HG02938 (cell line): ENCODE data around the gene TMEM170B.
"Not testable (repeated sequence)": the region's sequence is repeated elsewhere in the genome, so short reads cannot be mapped to it uniquely, and the experiment has no call there.

ENCODE experiments used
- ATAC-seq: cut with Tn5 transposase; IDR thresholded peaks from one replicate; pipeline ENCODE4 v1.9.1; 2021; ENCODE audit warnings: mild to moderate bottlenecking, moderate library complexity; ENCODE audit not compliant: unreplicated experiment

TMEM170B gene

GRCh38 chr6:11527274-11527870 is 10.2 kb upstream of the TMEM170B start:
- ATAC-seq: no peak

- ATAC-seq: no peak
Observed at GRCh38 chr6:11528996-11529395, 8.6 kb upstream of the TMEM170B start.

DNA sequence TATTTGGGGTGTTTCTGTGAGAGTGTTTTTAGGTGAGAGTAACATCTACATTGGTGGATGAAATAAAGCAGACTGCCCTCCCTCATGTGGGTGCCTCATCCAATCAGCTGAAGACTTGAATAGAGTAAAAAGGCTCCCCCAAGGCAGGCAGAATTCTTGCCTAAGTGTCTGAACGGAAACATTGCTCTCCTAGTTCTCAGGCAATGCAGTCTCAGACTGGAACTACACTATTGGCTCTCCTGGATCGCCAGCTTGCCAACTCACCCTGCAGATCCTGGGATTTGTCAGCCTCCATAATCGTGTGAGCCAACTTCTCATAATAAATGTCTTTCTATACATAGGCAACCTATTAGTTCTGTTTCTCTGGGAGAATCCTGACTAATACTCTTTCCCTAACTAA is 5.5 kb upstream of the TMEM170B start:
- no peak for ATAC-seq

DNA sequence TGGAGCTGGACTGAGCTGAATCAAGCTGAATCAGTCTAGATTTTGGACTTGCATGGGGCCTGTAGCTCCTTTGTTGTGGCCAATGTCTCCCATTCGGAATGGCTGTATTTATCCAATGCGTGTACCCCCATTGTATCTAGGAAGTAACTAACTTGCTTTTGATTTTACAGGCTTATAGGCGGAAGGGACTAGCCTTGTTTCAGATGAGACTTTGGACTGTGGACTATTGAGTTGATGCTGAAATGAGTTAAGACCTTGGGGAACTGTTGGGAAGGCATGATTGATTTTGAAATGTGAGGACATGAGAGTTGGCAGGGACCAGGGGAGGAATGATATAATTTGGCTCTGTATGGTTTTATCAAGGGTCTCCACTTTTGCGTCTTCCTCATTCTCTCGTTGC is 3.0 kb upstream of the TMEM170B start:
- ATAC-seq: no peak

DNA sequence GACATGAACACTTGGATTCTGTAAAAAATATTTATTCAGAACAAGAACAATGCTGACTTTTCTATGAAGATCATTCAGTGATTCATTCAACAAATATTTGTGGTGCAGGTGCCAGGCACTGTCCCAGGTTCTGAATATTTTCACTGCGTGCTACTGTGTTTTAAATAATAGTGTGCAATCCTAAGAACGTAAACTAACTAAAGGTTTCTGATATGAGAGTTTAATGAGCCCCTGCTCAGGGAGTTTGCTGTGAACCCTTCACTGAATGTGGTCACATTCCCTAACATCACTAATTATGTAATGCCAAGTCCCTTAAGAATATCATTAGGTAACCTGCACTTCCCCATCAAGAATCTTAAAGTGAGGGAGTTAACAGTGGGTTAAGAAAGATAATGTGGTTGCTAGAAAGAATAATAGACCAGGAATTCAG is 1.7 kb upstream of the TMEM170B start:
- ATAC-seq: no peak

DNA sequence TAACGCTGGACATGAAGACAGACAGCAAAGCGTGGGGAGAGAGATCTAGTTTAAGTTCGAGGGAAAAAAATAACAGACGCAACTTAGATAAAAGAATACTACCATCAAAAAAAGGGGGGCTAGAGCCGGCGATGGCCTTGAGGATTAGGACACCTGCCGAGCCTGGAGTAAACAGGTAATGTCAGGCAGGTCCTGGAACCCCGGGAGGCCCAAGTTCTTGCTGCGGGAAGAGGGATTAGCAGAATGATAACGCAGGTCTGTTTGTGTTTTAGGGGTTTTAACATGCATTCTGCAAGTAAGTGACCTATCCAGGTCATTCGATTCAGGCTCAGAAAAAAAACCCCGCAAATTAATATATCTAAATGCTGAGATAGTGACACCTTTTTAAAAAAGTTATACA is 754 bp upstream of the TMEM170B start:
- peak; percentile 3 for ATAC-seq

- peak; percentile 12 for ATAC-seq
Observed at GRCh38 chr6:11538052-11538818, 686 bp downstream of the TMEM170B start.

DNA sequence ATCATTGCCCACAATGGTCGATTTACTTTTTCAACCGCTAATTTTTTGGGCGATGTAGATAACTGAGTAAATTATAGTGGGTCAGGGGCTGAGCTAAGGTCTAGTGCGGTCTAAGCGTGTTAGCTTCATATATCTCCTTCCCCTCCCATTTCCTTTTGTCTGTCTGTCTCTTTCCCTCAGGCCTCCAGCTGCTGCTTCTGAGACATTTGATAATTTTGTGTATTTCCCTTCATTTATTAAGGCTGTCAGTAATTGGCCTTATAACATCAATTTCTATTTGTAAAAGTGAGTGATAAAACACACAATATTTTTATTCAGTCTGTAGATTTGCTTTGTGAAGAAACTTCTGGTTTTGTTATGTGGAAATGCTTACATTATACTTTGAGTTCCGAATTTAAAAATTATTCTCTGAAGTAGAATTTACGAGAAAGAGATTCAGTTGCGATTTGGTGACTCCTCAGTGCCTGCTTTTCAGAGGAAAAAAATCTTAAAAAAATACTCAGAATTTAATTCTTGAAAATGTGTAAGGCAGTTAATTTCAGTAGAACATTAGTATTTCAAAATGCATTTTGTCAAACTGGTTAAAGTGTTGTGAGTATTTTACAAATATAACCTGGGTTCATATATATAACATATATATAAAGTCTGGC is 1.4 kb downstream of the TMEM170B start:
- ATAC-seq: no peak

GRCh38 chr6:11542863-11543262 is 5.3 kb downstream of the TMEM170B start:
- ATAC-seq: no peak

GRCh38 chr6:11543919-11544518 is 6.5 kb downstream of the TMEM170B start:
- ATAC-seq: no peak

DNA sequence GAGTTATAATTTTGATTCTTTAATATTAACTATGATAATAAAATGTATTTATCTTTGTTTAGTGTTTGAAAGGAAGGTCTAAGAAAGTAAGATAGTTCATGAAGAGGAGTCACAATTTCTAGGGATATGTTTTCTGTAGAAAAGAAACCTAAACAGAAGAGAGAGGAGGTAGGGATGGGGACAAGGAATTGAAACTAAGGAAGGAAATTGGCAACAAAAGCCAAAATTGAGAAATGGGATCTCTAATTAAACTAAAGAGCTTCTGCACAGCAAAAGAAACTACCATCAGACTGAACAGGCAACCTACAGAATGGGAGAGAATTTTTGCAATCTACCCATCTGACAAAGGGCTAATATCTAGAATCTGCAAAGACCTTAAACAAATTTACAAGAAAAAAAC is 10.3 kb downstream of the TMEM170B start:
- not testable (repeated sequence) for ATAC-seq

DNA sequence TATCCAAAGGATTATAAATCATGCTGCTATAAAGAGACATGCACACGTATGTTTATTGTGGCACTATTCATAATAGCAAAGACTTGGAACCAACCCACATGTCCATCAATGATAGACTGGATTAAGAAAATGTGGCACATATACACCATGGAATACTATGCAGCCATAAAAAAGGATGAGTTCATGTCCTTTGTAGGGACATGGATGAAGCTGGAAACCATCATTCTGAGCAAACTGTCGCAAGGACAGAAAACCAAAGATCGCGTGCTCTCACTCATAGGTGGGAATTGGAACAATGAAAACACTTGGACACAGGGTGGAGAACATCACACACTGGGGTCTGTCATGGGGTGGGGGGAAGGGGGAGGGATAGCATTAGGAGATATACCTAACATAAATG is 11.0 kb downstream of the TMEM170B start:
- ATAC-seq: not testable (repeated sequence)

- no peak for ATAC-seq
Observed at GRCh38 chr6:11551053-11551452, 13.5 kb downstream of the TMEM170B start.

- no peak for ATAC-seq
Observed at GRCh38 chr6:11552442-11552841, 14.9 kb downstream of the TMEM170B start.

- no peak for ATAC-seq
Observed at GRCh38 chr6:11553824-11554223, 16.3 kb downstream of the TMEM170B start.

- no peak for ATAC-seq
Observed at GRCh38 chr6:11556309-11556708, 18.8 kb downstream of the TMEM170B start.

DNA sequence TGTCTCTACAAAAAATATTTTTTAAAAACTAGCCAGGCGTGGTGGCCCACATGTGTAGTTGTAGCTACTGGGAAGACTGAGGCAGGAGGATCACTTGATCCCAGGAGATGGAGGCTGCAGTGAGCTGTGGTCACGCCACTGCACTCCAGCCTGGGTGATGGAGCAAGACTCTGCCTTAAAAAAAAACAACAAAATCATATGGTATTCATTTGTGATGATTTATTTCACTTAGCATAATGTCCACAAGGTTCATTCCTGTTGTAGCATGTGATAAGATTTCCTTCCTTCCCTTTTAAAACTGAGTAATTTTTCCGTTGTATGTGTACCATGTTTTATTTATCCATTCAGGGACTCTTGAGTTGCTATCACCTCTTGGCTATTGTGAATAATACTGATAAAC is 26.2 kb downstream of the TMEM170B start:
- no peak for ATAC-seq

DNA sequence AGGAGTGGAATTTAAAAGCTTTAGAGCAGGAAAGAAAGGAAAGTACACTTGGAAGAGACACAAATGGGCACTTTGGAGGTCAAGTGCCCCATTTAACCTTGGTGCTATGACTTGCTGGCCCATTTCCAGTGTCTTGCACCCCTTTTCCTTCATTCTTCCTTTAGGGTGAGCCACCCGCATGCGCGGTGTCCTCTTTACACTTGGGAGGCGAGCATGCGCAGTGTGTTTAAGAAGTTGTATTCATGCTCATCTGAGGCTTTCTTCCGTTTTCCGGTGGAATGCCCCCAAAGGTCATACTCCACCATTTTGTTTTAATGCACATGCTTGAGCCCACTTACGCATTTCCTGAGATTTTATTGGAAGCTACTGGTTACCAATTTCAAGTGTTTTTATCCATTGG is 29.1 kb downstream of the TMEM170B start:
- no peak for ATAC-seq

- ATAC-seq: no peak
Observed at GRCh38 chr6:11571073-11571472, 33.5 kb downstream of the TMEM170B start.

DNA sequence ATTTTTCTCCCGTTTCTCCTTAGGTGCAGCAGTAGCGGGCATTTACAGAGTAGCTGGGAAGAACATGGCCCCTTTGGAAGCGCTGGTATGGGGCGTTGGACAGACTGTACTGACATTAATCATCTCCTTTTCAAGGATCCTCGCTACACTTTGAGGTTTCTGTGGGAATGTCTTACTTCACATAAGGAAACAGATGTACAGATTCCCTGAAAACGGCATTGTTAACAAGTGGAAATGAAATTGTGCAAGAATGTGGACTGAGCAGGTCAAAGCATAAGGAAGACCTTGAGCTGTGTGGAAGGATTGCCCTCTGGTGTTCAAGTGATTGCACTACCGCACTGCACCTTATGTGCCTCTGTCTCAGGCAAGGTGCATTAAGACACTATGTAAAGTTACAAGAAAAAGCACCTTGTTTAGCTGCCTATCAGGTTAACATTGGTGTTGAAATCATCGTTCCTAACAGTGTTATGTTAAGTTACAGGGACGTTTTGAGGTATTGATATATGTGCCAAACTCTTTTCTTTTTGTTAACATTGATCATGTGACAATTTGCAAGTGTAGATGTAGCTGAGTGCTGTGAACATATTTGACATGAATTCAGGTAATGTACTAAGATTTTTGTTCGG is 38.0 kb downstream of the TMEM170B start:
- ATAC-seq: peak; percentile 95

GRCh38 chr6:11580686-11581405 is 43.3 kb downstream of the TMEM170B start:
- ATAC-seq: no peak
